ENCODE results near the gene PAQR5.

- TF ChIP-seq CTCF (IDR thresholded peaks at IDR 0.05; ENCODE audit: extremely low read depth in 1 of 2, insufficient read depth in 1 of 2, low read depth in 1 of 2, low read length in 2 of 2) = peak in 1 of 2 donors; percentile 9
- TF ChIP-seq POLR2A (IDR thresholded peaks at IDR 0.05; ENCODE audit: low read depth, low read length) = no peak
- no peak for TF ChIP-seq POLR2AphosphoS5 (IDR thresholded peaks at IDR 0.05; ENCODE audit: insufficient read depth, low read depth, low read length)
- TF ChIP-seq MYC (IDR thresholded peaks at IDR 0.05; ENCODE audit: low read depth, low read length) = no peak
These were observed 81.5 kb downstream of the PAQR5 start for GRCh38 chr15:69380100-69380725.

Measured in endothelial cell of umbilical vein (primary cell).